Fibroblast of skin of left quadriceps (primary cell): ENCODE results near the gene HERC2.
"Not testable (repeated sequence)": the region's sequence is repeated elsewhere in the genome, so short reads cannot be mapped to it uniquely, and the experiment has no call there.

ENCODE experiments used
- DNase-seq, 2 experiments: peaks; one replicate each; pipeline ENCODE4 v3.0.0-alpha.2; 2013; ENCODE audit warnings: low read depth in 2 of 2

HERC2 gene

GRCh38 chr15:28322129-28322588 is at the start of gene HERC2:
TSS of gene HERC2 (minus strand) at chr15:28322179. CDS start at chr15:28321433, 746 bp downstream.
- DNase-seq, result not testable (repeated sequence)

GRCh38 chr15:28365502-28365901 is 43.5 kb upstream of the HERC2 start:
- DNase-seq, result not testable (repeated sequence)

GRCh38 chr15:28357984-28358383 is 36.0 kb upstream of the HERC2 start, which contains the start of gene GOLGA6L24:
TSS of gene GOLGA6L24 (minus strand) at chr15:28358084. CDS start at chr15:28358023, 61 bp downstream.
- not testable (repeated sequence) for DNase-seq

- DNase-seq, result not testable (repeated sequence)
Measured at GRCh38 chr15:28321358-28322078, 461 bp downstream of the HERC2 start.

GRCh38 chr15:28319725-28320124 is 2.3 kb downstream of the HERC2 start:
- DNase-seq, result not testable (repeated sequence)

- not testable (repeated sequence) for DNase-seq
Measured at GRCh38 chr15:28318828-28319227, 3.2 kb downstream of the HERC2 start.

- DNase-seq, result not testable (repeated sequence)
Measured at GRCh38 chr15:28318122-28318521, 3.9 kb downstream of the HERC2 start.

GRCh38 chr15:28316958-28317357 is 5.0 kb downstream of the HERC2 start:
- not testable (repeated sequence) for DNase-seq

GRCh38 chr15:28310454-28310853 is 11.5 kb downstream of the HERC2 start:
- not testable (repeated sequence) for DNase-seq

GRCh38 chr15:28308718-28309117 is 13.3 kb downstream of the HERC2 start:
- DNase-seq, result not testable (repeated sequence)

- not testable (repeated sequence) for DNase-seq
Measured at GRCh38 chr15:28305700-28306099, 16.3 kb downstream of the HERC2 start.

- not testable (repeated sequence) for DNase-seq
Measured at GRCh38 chr15:28297434-28297833, 24.5 kb downstream of the HERC2 start.

- DNase-seq, result not testable (repeated sequence)
Measured at GRCh38 chr15:28296814-28297213, 25.2 kb downstream of the HERC2 start.

GRCh38 chr15:28295009-28295563 is 26.9 kb downstream of the HERC2 start:
- not testable (repeated sequence) for DNase-seq

- DNase-seq, result not testable (repeated sequence)
Measured at GRCh38 chr15:28294560-28294959, 27.4 kb downstream of the HERC2 start.

GRCh38 chr15:28289694-28290463 is 32.1 kb downstream of the HERC2 start:
- DNase-seq, result no peak

- not testable (repeated sequence) for DNase-seq
Measured at GRCh38 chr15:28288830-28289693, 32.9 kb downstream of the HERC2 start.

GRCh38 chr15:28286659-28287058 is 35.3 kb downstream of the HERC2 start:
- DNase-seq, result not testable (repeated sequence)

GRCh38 chr15:28286031-28286430 is 35.9 kb downstream of the HERC2 start:
- DNase-seq, result no peak

GRCh38 chr15:28281876-28282275 is 40.1 kb downstream of the HERC2 start:
- no peak for DNase-seq

GRCh38 chr15:28274635-28275034 is 47.3 kb downstream of the HERC2 start:
- DNase-seq, result no peak
